ENCODE results near the gene KCNT2.
"Not testable (repeated sequence)": the region's sequence is repeated elsewhere in the genome, so short reads cannot be mapped to it uniquely, and the experiment has no call there.

KCNT2 gene

DNA sequence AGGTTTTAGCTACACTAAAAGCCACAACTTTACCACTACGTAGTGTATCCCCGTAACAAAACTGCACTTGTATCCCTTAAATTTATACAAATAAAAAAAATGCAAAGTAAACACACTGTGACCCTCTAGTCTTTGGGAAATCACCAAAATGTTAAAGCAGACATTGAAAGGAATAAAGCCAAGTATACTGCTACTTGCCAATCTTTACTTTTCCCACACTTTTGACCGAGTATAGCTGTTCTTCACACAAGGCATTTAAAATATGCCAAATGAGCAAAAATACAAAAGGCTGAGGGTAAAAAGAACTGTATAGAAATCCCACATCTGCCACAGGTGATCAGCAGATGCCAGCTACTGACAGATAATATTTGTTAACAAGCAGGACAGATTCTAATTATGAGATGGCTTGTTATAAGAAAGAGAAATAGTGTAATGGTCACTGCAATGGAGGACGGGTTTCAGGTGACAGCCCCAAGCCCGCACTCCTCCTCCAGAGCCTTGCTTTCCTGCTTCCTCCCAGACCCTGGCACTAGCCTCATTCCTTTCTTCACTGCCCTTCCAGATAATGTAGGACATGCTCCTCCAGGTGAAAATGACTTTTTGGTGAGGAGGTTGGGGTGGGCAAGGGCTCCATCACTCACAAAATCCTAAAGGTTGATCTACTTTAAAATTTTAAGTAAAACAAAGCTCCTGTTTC lies 18.1 kb downstream of the KCNT2 start:
- DNase-seq (ENCODE audit: low read depth) = no peak

DNA sequence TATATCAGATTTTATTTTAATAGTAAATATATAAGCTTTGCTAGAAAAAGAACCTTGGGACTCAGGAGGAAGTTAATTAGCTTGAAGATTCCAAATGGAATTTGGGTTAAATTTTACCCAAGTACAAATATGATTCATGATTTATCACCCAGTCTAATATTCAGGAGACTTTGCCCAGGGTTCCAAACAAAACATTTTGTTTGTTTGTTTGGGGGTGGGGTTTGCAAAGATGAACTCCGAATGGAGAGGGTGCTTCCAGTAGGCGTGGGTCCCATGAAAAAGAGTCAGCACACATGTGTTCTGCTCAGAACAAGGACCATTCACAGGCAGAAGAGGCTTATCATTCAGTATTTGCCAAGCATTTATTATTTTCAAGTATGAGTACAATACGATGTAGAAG lies 23.5 kb downstream of the KCNT2 start:
- no peak for DNase-seq (ENCODE audit: low read depth)

DNA sequence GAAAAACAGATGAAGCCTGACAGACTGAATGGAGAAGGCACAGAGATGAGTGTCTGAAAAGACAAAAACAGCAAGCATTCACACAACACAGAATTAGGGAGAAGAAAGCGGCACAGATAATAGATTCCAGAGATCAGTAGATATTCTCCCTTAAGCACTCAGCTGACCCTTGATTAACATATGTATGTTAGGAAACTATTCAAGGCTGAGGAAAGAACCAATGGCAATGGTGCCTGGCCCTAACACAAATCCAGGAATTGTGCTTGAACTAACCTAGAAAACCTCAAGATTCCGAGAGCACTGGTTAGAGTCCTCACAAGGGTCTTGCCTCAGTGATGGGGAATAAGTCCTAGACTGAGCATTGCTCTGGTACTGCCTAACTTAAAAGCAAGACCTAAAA lies 30.9 kb downstream of the KCNT2 start:
- DNase-seq (ENCODE audit: low read depth) = no peak

GRCh38 chr1:196573226-196573625 lies 35.0 kb downstream of the KCNT2 start:
- DNase-seq (ENCODE audit: low read depth) = no peak

DNA sequence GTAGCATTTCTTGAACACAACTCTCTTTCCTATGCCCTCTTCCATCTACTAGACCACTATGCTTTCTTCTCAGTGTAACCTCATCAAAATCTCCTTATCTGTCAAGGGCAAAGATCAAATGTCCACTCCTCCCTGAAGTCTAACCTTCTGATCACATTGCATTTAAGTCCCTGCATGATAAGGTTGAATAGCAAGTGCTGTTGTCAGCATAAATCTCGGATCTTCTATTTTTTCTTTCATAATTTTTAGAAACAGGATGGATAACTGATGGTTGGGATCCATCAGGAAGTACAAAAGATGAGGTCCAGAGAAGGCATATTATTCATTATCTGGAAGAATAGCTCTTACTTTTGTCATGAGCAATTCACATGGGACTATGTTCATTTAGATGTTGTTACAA lies 41.0 kb downstream of the KCNT2 start:
- no peak for DNase-seq (ENCODE audit: low read depth)

DNA sequence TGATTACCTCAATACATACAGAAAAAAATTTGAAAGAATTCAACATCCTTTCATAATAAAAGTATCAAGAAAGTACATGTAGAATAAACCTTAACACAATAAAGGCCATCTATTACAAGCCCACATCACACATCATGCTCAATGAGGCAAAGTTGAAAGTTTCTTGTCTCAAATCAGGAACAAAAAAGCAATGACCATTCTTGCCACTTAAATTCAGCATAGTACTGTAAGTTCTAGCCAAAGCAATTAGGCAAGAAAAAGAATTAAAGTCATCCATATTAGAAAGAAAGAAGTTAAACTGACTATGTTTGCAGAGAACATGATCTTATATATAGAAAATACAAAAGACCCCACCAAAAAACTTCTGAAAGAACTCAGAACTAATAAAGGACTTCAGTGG lies 44.5 kb downstream of the KCNT2 start:
- DNase-seq (ENCODE audit: low read depth) = no peak

DNA sequence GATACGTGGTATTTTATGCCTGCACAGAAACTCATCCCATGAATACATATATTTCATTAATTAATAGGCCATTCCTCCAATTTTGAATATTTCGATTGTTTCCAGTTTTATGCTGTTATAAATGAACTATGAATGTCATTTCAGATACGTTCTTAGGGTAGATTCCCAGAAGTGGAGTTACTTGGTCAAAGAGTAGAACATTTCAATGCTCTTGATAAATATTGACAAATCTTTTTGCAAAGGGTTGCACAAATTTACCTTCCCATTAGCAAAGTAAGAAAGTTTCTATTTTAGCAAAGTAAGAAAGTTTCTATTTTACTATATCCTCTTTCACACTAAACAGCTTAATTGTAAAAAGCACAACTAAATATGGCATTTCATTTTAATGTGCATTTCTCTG lies 48.9 kb downstream of the KCNT2 start:
- no peak for DNase-seq (ENCODE audit: low read depth)

- peak; percentile 41 for DNase-seq (ENCODE audit: low read depth)
Observed at GRCh38 chr1:196558411-196558810, 49.8 kb downstream of the KCNT2 start.

DNA sequence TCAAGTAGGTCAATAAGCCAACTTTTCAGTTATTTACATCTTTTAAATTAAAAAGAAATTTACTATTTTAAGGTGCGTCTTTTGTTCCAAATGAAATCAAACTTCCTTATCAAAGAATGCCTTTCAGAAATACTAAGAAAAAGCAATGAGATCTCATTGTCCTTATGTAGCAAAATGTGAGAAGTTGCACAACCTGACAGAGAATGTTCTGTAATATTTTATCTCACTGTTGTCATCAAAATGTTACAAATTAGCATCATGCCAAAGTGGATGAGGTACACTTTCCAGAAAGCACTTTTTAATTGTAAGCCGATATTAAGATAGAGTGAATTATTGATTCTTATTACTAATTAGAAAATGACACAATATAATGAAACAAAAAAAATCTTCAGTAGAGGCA lies 50.4 kb downstream of the KCNT2 start:
- no peak for DNase-seq (ENCODE audit: low read depth)

DNA sequence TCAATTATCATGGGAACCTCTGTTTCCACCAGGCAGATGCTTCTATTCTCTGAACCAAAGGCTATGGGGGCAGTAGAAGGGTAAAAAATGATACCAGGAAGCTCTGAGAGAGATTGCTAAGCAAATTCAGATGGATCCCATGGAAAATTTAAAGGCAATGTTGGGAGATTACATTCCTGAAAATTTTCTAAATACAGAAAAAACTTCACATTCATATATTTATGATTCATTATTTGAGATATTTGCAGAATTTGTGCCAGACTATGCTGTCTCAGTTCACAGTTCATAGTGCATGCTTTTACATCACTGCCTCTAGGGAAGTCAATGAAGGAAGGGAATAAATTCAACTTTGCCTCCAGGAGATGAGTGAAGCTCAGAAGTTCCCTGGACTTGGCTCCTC lies 57.5 kb downstream of the KCNT2 start:
- no peak for DNase-seq (ENCODE audit: low read depth)

DNA sequence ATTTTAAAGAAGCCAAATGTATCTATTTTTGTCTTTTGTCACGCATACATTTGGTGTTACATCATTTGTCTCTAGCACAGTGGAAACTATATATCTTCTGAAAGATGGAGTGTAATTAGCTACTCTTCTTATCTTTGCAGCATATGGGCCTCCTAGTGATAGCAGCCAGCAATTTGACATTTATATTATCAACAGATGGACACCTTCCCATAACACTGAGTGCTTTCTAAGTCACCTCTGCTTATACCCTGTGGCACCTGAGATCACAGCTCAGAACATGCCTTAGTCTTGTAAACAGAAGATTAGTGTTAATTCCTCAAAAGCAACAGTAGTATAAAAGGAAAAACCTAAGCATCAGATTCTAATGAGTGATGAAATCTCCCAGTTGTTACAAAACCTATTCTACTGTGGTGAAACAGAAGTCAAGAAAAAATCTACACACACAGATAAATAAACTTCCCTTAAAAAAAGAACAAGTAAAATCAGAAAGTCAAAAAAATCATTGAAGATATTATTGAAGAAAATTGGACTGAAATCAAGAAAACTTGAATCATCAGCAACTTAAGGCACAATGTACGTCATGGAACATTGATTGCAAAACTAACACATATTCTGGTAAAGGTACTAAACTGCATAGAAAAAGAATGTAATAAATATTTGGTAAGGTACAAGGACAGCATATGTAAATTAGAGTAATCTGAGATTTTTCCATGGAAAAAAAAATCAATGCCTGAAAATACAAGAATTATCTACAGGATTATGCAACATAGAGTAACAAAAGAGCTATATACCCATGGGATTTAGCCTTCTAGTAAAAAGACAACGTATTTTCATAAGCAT lies 61.7 kb downstream of the KCNT2 start:
- peak; percentile 73 for DNase-seq (ENCODE audit: low read depth)

DNA sequence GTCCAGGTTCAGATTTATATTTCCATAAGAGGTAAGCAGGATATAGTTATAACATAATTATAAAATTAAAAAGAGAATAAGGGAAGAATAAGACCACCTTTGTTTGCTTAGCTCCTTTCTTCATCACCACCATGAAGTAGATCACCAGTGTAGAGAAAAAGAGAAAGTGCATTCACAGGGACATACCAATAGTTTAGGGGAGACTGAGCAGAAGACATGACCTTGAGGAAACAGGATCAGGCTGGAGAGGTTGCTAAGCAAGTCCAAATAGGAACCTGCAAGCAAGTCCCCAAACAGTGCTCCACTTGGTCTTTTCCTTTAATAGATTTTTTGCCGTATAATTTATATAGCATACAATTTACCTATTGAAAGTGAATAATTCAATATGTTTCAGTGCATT lies 63.0 kb downstream of the KCNT2 start:
- DNase-seq (ENCODE audit: low read depth) = no peak

GRCh38 chr1:196544617-196545016 lies 63.6 kb downstream of the KCNT2 start:
- DNase-seq (ENCODE audit: low read depth) = no peak

GRCh38 chr1:196543833-196544232 lies 64.4 kb downstream of the KCNT2 start:
- no peak for DNase-seq (ENCODE audit: low read depth)

GRCh38 chr1:196538473-196538872 lies 69.8 kb downstream of the KCNT2 start:
- DNase-seq (ENCODE audit: low read depth) = no peak

- peak; percentile 10 for DNase-seq (ENCODE audit: low read depth)
Observed at GRCh38 chr1:196535727-196536126, 72.5 kb downstream of the KCNT2 start.

- no peak for DNase-seq (ENCODE audit: low read depth)
Observed at GRCh38 chr1:196531737-196532524, 76.3 kb downstream of the KCNT2 start.

DNA sequence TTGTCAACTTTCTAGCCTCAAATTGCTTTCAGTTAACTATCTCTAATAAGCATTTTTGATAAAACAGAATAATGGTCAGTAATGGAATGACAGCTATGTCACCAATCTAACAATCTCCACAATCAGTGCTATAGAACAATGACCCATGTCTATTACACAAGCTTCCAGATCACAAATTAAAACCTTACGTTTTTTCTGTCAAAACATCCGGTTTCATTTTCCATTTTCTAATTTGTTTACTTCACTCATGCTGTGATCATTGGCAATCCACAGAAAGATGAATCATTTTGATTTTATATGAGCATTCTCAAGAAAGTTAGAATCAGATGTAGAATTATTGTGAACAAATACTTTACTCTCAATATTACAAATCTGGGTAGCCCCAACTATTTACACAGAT lies 80.3 kb downstream of the KCNT2 start:
- peak; percentile 9 for DNase-seq (ENCODE audit: low read depth)

DNA sequence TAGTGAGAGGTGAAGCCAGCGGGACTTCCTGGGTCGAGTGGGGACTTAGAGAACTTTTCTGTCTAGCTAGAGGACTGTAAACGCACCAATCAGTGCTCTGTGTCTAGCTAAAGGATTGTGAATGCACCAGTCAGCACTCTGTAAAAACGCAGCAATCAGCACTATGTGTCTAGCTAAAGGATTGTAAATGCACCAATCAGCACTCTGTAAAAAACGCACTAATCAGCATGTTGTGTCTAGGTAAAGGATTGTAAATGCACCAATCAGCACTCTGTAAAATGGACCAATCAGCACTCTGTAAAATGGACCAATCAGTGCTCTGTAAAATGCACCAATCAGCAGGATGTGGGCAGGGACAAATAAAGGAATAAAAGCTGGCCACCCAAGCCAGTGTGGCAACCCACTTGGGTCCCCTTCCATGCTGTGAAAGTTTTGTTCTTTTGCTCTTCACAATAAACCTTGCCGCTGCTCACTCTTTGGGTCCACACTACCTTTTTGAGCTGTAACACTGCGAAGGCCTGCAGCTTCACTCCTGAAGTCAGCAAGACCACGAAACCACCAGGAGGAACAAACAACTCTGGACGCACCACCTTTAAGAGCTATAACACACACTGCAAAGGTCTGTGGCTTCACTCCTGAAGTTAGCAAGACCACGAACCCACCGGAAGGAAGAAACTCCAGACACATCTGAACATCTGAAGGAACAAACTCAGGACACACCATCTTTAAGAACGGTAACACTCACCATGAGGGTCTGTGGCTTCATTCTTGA lies 85.5 kb downstream of the KCNT2 start:
- not testable (repeated sequence) for DNase-seq (ENCODE audit: low read depth)

DNA sequence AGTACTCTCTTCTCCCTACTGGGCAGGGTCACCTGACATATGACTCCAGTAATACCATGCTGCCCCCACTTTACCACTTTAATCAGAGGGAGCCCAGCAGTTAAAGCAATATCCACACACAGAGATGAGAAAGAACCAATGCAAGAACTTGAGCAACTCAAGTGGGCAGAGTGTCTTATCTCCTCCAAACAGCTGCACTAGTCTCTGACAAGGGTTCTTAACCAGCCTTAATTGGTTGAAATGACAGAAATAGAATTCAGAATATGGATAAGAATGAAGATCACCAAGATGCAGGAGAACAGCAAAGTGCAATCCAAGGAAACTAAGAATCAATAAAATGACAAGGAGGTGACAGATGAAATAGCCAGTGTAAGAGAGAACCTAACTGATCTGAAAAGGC lies 91.0 kb downstream of the KCNT2 start:
- DNase-seq (ENCODE audit: low read depth) = no peak

- DNase-seq (ENCODE audit: low read depth) = no peak
Observed at GRCh38 chr1:196516373-196516772, 91.9 kb downstream of the KCNT2 start.

DNA sequence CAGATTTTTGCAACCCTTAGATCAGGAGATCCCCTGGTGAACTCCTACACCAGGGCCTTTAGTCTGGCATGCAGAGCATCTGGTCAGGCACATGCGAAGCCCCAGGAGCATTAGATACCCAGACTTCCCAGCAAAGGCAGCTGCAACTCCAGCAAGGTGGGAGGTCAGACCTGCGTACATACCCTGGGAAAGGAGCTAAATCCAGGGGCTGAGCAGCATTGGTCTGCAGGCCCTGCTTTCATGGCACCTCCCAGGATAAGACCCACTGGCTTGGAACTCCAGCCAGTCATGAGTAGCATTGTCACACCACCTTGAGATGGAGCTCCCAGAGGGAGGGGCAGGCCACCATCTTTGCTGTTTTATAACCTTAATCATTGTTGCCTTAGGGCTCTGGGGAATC lies 92.3 kb downstream of the KCNT2 start:
- DNase-seq (ENCODE audit: low read depth) = no peak
